ENCODE measurements around the gene IRF2.

Gene IRF2

DNA sequence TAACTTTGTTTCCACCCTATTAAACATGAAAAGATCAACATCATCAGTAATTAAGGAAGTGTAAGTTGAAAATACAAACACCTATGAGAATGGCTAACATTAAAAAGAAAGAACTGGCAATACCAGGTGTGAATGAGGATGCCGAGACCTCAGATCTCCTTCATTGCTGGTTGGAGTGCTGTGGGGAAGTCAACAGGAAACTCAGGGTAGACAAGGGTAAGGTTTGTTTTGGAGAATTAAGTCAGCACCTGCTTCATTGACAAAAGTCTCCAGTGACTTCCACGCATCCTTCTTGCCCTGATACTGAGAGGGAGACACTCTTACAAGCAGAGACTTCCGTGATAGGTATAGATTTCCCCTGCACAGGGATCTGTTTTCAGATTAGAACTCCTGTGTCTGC, 106.1 kb downstream of the IRF2 start:
- no peak for DNase-seq (ENCODE audit: low read depth)

DNA sequence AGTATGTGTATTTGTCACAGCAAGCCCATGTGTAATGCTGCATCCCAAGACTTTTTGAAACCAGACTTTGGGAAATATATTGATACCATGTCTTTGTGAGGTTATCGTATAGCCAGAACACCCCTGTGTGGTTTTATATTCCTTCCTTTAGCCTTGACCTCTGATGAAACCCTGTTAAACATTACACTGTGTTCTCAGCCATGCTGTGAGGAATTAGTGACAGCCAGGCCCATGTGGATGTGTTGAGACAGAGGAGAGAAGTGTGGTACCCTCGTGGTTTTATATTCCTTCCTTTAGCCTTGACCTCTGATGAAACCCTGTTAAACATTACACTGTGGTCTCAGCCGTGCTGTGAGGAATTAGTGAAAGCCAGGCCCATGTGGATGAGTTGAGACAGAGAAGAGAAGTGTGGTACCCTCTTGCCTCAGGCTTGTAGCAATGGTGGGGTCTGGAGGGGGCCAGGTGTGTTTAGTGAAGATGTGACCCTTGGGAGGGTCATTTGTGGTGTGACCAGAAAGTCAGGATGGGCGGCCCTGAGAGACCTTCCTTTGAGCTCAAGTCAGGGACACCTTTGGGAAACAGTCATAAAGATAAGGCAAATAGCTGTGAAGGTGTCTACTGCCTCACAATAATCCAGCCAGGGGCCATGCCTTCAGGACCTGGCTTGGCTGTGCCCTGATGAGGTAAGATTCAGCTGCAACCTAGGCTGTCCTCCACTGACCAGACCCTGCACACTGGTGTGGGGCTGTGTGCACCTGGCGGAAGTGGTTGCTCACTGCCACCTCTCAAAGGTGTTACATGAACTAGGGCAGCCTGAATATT, 110.0 kb downstream of the IRF2 start:
- DNase-seq (ENCODE audit: low read depth) = no peak

DNA sequence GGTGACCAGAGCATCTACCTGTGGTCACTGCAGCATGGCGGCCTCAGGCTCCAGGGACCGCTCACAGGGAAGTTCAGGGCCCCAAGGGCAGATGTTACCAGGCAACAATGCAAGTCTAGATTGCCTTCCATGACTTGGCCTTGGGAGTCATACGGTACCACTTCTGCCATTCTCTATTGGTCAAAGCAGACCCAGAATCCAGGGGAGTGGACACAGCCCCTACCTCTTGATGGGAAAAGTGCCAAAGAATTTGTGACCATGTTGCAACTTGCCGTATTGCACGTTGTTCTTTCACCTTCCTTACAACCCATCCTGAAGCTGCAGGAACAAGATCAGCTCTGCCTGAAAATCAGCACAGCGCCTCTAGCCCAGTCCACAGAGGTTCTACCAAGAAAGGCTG, 111.1 kb downstream of the IRF2 start:
- no peak for DNase-seq (ENCODE audit: low read depth)

DNA sequence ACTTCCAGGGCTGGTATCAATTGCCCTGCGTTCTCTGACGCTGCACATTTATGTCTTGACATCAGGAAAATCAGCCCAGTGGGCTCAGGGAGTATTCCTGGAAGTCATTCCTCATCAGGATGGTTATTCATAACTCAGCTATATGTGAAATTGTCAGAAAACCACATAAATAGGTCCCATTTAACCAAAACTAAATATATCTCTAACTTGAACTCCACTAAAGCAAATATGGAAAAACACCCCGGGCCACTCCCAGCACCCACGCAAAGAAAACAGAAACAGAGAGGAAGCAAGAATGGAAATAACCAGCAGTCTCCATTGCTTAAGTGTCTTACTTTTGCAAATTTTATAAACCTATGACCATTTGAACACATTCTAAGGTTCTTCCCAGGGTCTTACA, 112.0 kb downstream of the IRF2 start:
- DNase-seq (ENCODE audit: low read depth) = no peak

DNA sequence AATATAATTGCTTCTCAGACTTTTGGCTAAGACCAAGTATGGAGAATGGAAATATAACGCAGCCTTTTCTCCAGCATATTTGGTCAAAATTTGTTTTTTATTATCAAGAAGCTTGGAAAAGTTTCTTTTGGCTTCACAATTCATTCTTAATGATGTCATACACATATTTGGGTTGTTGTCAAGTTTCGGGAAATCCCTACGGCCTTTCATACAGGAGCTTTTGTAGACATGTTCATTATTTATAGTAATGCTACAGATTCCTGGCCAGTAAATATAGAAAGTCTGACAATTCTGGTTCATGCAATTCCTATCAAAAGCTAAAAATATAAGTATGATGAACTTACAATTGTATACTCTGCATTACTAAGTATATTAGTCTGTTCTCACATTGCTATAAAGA, 112.9 kb downstream of the IRF2 start:
- no peak for DNase-seq (ENCODE audit: low read depth)

DNA sequence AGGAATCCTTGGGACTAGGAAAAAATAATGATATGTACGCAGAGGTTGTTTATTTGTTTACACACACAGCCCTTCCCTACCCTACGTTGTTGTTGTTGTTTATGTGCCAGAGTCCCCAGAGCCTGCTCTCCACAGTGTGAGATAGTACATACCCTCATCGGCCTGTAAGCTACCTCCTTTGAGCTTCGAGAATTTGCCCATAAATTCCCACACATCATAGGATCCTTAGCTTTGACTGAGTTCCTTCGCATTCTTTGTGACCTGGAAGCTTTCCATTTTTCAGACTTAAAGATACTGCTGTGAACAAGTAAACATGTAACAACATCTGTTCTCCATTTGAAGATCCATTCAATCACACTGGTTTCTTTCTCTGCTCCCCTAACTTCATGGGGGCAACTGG, 114.5 kb downstream of the IRF2 start:
- DNase-seq (ENCODE audit: low read depth) = no peak

DNA sequence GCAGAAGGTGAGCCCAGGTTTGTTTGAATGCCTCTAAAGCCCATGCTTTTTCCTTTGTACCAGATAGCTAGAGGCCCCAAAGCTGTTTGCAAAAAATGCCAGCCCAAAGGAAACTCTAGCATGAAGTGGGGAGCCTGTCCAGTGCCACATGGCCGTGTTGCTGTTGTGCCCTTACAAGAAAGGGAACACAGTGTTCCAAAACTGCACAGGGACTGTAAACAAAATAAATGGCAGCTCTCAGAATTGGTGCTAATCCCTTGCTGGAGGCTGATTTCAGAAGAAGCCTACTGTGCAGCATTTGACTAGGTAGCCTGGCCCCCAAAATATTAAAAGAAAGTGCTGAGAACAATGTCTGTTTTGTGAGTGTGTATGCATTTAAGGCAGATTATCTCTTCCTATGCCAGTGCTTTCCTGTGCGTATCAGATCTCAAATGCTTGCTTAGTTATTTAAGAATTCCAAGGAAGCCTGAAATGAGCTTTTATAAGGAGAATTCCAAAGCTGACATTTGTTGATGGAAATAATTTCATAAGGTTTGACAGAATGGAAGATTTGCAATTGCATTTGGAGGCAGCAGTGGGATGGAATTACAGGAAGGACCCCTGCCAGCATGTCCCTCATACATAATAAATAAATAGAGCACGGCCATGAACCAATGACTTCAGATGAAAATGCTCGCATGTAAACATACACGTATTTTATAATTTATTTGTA, 115.7 kb downstream of the IRF2 start:
- DNase-seq (ENCODE audit: low read depth) = no peak

DNA sequence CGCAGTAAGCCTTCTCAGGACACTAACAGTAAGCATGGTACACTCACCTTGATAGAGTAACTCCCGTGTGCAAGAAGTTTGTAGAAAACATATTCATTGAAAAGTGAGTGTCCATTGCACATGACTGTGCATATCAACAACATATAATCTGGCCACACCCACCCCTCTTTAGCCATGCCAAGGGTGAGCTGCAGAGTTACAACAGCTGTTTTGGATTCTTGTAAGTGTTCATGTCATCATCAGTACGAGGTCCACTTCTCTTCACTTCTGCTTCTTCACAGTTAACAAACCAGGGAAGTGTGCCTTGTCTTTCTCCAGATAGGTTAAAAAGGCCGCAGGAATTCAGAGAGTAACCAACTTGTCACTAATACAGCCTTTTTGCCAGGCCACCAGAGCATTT, 116.6 kb downstream of the IRF2 start:
- no peak for DNase-seq (ENCODE audit: low read depth)

DNA sequence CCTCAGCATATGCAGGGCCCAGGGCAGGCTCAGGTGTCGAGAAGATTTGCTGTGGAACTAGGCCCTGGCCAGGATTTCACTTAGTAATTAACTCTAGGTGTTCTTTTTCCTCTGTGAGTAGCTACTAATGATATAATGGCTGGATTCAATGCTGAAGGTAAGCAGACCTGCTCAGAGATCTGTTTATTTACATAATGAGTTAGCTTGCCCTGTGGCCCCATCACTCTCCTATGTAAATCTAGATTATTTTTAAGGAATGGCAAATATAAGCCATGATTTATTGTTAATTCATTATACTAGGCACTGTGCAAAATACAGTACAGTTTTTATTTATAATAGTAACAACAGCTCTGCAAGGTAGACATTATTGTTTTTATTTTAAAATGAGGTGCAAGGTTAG, 117.2 kb downstream of the IRF2 start:
- no peak for DNase-seq (ENCODE audit: low read depth)

DNA sequence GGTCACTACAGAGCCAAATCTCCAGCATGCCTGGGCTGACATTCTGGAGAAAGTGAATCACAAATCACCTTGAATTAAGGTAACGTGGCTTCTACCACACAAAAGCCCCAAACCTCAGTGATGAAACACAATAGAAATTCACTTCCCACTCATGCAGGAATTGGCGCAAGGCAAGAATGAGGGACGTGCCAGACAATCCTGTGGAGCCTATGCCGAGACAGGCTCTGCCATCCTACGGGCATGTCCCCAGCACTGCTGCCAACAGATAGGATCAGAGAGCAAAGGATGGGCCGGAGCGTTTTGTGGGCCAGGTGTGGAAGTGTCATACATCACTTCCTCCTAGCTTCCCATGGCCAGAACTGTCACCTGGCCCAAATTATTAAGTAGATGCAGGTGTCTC, 118.0 kb downstream of the IRF2 start:
- DNase-seq (ENCODE audit: low read depth) = no peak

DNA sequence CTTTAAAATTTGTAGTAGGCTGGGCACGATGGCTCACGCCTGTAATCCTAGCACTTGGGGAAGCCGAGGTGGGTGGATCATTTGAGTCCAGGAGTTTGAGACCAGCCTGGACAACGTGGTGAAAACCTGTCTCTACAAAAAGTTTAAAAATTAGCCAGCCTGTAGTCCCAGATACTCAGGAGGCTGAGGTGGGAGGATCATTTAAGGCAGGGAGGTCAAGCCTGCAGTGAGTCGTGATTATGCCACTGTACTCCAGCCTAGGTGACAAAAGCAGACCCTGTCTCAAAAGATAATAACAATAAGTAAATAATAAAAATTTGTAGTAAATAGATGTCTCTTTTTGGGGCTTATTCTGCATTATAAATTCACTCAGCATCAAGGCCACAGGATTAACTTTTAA, 118.5 kb downstream of the IRF2 start:
- no peak for DNase-seq (ENCODE audit: low read depth)

DNA sequence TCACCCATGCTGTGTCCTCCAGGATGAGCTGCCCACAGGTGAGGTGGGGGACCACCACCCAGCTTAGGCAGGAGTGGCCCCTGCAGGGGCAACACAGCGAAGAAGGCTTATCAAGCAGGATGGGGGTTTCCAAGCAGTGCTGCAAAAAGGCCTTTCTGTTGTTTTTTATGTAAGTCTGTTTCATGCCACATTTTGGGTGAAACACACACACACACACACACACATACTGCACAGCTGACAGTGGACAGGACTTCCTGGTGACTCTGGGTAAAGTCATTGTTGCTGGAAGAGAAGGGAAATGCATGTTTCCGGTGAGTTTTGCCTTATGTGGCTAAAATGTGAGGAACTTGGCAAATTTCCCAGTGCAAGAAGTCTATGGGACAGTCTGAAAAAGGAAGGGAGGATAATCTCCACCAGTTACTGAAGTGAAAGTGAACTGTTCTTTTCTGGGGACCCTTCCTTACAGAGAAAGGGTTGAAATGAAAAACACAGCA, 119.2 kb downstream of the IRF2 start:
- DNase-seq (ENCODE audit: low read depth) = no peak

DNA sequence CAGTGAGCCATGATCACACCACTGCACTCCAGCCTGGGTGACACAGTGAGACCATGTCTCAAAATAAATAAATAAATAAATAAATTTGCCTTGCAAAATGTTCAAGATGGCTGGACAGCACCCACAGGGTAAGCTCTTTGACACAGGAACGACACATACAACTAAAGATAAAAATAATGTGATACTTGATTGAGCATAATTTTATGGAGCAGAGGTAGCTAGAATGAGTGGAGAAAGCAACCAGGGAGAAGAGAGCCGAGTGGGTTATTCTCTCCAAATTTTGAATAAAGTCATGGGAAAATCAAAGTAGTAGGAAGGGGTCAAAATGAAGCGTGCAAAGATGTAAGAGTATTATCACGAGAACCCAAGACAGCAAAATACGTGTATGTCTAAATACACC, 121.5 kb downstream of the IRF2 start:
- DNase-seq (ENCODE audit: low read depth) = no peak

DNA sequence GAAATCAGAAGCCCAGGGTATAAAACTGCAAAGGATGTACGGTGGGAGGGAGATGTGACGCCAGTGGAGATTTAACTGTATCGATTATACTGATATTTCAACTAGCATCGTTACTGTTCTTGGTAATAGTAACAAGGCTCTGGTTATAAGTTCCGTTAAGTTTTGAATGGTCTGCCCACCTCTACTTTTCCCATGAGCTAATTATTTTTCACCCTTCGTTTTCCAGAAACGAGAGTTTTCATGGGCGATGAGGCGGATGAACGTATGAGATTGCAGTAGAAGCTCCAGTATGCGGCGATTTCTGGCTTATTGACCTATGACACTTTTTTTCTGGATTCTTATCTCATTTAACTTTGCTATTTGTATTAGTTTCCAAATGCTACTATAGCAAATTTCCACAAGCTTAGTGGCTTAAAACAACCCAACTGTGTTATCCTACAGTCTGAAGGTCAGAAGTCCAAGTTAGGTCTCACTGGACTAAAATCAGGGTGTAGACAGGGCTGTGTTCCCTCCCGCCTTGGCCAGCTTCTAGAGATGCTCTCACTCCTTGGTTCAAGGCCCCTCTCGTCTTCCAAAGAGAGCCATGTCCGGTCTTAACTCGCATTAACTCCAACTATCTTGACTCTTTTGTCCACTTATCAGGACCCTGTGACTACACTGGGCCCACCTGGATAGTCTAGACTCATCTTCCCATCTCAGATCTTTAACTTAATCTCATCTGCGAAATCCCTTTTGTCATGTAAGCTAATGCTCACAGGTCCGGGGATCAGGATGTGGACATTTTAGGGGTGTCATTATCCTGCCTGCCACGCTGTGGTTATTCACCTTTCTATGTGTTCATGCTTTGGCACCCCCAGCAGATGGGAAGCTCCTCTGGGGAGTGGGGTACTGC, 122.5 kb downstream of the IRF2 start:
- no peak for DNase-seq (ENCODE audit: low read depth)

DNA sequence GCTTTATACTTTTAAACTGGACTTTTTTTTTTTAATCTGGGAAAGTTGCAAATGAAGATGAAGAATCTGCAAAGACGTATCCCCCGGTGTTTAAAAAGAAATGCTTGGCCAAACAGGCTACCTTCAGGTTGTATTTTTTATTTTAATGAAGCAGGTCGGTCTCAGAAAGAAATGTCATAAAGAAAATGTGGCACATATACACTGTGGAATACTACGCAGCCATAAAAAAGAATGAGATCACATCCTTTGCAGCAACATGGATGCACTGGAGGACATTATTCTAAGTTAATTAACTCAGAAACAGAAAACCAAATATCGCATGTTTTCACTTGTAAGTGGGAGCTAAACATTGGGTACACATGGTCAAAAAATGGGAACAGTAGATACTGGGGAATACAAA, 123.4 kb downstream of the IRF2 start:
- no peak for DNase-seq (ENCODE audit: low read depth)

DNA sequence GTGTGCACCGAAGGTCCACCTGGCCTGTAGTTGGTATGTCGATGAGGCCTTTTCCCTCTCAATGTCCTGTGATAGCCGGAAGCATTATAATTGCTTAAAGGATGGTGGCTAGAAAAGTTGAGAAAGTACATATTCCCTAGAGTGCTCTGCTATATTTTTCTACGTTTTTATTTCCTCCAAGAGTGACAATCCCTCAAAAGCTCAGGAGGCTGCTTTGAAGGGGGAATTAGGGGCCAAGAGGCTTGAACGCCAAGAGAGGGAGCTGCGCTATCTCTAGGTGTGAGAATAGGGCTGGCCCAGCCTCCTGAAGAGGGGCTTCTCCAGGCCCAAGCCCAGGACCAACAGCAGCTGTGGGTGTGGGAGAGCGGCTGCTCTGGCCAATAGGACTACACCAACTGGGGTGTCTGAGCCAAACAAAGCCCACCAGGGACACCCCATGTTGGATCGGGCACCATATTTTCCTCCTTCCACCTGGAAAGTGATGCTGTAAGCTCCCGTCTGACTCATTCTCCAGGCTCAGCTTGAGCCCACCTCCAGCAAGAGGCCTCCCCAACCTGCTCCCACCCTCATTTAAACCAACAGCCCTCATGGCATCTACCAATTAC, 124.0 kb downstream of the IRF2 start:
- DNase-seq (ENCODE audit: low read depth) = no peak

DNA sequence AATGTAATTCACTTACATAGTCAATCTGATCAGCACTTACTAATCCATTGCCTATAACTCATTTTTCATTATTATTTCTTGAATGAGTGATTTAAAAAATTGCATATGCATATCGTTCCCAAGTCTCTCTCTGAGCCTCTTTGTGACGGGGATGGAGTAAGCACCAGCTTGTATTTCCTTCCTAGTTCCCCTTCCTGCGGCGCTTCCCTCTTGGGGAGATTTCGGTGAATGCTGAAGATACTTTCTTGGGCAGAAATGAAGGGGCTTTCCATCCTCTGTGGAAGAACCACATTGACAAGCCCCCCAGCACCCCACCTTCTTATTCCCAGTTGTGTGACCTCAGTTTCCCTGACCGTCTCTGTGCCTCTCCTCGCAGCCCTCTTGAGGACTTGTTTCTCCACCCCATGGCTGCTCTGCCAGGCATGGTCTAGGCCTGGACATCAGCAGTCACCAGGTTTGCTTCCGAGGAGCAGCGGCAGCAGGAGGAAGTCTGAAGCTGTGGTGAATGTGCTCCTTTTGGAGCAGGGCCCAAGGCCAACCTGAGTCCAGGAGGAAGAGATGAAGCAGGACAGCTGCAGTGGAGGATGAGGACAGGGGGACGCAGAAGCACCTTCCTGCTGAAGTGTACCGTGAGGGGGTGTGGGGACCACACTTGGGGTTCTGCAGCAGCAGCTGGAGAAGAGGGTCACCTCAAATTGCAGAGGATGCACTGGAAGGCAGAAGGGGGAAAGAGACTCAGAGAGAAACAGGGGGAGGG, 124.9 kb downstream of the IRF2 start:
- DNase-seq (ENCODE audit: low read depth) = no peak

DNA sequence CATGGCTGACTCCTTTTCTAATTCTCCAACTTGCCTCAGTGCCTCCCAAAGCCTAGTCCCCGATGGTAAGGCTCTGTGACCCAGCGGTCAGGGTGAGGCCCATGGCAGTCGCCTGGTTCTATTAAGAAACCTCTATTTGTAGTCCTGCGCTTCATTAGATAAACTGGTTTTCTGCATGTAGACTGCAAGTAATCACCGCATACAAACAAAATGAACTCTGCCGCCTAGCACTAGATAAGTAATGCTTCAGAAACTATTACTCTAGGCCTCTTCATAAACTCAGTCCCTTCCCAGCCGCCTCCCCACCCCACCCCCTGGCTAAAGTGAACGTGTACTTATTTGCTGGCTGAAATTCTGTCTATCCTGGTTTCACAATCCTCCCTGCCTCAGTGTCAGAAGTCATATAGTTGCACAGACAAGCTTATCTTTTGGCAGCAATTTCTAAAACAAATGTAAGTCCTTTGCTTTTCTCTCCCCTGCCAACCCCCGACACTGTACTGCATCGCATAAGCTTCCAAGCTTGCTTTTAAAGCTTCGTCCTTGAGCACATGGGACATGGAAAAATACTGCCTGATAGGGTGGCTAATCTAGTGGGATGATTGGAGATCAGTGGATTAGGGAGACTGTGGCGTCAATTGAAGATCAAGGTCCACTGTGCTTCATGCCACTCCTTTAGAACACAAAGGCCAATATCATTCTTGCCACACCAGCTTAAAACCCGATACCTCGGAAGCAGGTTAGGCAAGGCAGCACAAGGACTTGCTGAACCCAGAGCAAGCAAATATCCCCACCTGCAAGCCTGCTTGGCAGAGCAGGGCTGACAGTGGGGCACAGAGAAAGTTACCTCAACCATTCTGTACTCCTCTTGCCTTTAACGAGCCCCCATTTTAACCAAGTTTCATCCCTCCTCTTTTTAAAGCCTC, 125.8 kb downstream of the IRF2 start:
- DNase-seq (ENCODE audit: low read depth) = no peak

DNA sequence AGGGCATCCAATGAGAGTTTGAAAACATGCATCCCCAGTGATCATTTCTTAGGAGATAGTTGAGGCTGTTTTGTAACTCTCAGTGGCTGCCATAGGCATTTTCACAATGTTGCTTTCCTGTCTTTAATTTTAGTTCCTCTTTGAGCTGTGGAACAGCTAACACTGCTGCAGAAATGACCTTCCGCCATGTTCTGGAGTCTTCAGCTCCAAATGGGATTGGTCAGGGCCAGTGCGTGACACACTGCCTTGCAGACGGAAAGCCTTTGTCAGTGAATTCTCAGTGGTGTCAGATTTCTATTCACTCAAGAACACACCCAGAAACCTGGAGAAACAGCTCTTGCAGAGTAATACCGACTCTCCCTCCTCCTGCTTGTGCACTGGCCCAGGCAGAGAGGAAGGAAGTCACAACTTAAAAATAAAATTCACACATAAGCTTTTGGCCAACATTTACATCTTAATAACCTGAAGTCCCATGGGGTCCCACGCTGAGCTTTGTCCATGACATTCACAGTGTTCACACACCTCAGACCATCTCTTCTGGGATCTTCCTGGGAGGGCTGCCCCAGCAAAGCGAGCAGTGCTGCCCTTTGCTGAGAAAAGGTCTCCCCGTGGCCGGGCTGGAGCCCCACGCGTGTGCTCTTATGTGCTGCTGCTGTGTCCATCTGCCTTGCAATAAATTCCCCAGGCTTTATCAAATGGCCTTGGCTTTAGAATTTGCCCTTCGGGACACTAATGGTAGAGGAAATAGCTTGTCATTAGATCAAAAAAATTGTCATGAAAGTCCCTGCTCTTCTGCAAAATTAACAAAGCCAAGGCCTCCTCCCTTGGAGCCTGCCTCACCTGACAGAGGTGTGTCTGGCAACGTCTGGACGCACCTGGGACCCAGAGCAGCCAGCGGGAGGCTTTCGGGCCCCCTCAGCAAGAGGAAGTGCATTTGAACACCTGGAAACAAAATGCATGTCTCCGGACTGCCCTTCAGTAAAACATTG, 126.8 kb downstream of the IRF2 start:
- DNase-seq (ENCODE audit: low read depth) = no peak

All from activated T-cell treated with anti-CD3 and anti-CD28 coated beads for 1 hour (primary cell).